H4 (cell line): Measurements from ENCODE around the gene TEAD1. TPM values are rescaled to one million over a fixed set of nuclear protein-coding genes. Genes with fewer than 3 reads are reported as not detected.

ENCODE experiments used
- DNase-seq: peaks from one replicate; pipeline ENCODE4 v3.0.0-alpha.2; 2015; ENCODE audit warnings: low spot score
- total RNA-seq: library from RNA; depleted of rRNA; stranded (reverse); fragments of >200 nt; shearing (Covaris generic); gene quantifications from 2 replicates; pipeline ENCODE4 v1.2.3, GENCODE V29; 2014

Gene TEAD1
- total RNA-seq, 1 experiment from 2014 or later, result 42.3 TPM

DNA sequence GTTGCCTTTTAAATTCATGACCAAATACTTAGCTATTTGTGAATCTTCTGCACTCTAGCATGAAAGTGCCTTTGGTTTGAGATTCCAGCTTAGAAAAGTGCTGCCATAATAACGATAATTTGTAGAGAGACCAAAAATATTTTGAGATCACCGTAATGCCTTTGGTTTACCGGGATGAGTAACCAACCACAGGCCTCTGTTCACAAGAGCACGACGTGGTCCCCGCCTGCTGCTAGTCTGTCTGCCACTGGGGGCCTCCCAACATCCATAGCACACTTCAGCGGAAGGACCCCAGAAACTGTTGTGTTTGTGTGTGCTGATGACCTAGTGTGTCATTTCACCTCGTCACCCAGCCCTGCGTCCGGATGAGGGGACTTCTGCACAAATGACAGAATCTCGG is 267.9 kb downstream of the TEAD1 start:
- no peak for DNase-seq

GRCh38 chr11:12943311-12943710 is 269.1 kb downstream of the TEAD1 start:
- no peak for DNase-seq

GRCh38 chr11:12944889-12945288 is 270.7 kb downstream of the TEAD1 start:
- DNase-seq, result no peak

GRCh38 chr11:12949453-12949852 is 275.2 kb downstream of the TEAD1 start:
- DNase-seq, result no peak

DNA sequence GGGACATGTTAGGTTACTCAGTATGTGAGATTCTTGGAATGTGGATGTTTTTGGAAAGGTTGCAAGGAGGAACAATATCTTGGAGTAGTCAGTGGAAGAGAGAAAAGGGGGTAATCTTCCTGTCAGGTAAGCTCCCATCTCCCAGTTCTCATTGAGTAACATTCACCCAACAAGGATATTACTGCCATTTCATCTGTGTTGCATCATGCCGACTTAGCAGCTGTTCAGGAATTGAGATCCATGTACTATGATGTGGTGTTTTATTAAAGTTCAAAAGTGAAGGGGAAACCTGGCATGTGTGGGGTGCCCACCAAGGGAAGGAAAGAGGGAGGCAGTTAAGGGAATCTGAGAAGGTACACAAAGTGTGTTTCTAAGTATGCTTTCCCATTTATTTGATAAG is 276.4 kb downstream of the TEAD1 start:
- DNase-seq, result no peak

DNA sequence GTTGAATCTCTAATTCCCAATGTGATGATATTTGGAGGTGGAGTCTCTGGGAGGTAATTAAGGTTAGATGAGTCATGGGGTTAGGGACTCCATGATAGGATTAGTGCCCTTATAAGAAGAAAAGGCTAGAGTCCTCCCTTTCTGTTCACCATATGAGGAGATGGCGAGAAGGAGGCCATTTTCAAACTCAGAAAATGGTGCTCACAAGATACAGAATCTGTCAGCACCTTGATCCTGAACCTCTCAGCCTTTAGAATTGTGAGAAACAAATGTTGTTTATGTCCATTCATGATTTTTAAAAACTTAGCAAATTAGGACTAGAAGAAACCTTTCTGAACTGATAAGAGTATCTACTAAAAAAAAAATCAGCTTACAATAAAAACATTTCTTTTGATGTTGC is 277.2 kb downstream of the TEAD1 start:
- DNase-seq, result no peak

- no peak for DNase-seq
Measured at GRCh38 chr11:12952094-12952493, 277.9 kb downstream of the TEAD1 start.

DNA sequence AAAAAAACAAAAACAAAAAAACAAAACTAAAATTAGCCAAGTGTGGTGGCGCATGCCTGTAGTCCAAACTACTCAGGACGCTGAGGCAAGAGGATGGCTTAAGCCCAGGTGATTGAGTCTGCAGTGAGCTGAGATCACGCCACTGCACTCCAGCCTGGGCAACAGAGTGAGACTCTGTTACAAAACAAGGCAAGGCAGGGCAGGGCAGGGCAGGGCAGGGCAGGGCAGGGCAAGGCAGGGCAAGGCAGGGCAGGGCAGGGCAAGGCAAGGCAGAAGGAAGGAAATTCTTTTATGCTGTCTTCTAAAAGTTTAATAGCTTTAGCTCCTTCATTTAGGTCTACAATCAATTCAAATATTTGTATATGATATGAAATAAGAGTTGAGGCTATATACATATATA is 284.8 kb downstream of the TEAD1 start:
- no peak for DNase-seq

DNA sequence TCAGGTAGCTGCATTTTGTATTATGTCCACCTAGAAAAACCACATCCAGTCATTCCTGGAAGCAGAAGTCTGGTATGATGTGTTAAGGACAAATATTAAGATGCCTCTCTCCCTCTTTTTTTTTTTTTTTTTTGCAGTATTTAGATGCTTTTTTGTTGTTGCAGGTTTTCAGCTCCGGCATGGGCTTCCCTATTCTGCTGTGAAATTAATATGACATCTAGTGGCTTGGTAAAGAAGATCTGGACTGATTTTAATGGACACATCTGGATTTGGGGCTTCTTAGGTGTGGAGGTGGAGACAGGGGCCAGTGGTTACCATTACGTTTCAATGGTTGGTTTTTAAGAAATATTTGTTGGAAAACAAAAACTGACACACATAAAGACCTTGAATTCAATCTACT is 287.4 kb downstream of the TEAD1 start:
- peak; percentile 18 for DNase-seq

- DNase-seq, result no peak
Measured at GRCh38 chr11:12962306-12962705, 288.1 kb downstream of the TEAD1 start.

- DNase-seq, result no peak
Measured at GRCh38 chr11:12963051-12963450, 288.8 kb downstream of the TEAD1 start.

GRCh38 chr11:12963792-12964536 is 289.7 kb downstream of the TEAD1 start:
- peak; percentile 69 for DNase-seq

DNA sequence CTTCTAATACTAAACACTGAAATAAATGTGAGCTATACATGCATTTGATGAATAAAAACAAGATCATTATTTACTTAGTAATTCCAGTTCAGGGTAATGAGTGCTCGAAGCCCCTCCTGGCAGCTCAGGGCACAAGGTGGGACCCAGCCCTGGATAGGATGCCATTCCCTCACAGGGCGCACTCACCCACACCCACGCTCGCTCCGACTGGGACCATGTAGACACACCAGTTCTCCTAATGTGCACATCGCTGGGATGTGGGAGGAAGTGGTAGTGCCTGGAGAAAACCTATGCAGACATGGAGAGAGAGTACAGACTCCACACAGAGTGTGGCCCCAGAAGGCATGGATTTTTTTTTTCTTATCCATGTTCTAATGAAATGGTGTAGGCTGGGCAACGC is 290.4 kb downstream of the TEAD1 start:
- no peak for DNase-seq

GRCh38 chr11:12966002-12966401 is 291.8 kb downstream of the TEAD1 start:
- DNase-seq, result no peak

DNA sequence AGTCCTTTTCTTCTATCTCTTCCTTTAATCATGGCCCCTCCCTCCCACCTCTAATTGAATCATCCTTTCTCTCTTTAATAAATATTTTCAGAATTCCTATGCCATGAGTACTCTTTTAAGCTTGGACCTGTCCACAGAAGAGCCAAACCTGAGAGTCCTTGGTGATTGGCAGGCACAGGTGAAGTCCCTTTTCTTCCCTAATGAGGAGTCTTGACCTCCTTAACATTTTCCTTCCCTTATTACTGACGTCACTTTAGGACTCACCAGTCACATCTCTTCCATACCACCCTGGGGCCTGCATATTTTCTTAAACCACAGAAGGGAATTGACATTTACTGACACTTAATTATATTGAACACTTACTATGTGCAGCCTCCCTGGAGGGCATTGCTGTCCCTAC is 293.9 kb downstream of the TEAD1 start:
- no peak for DNase-seq

- DNase-seq, result no peak
Measured at GRCh38 chr11:12968826-12969225, 294.6 kb downstream of the TEAD1 start.

- no peak for DNase-seq
Measured at GRCh38 chr11:12971955-12972354, 297.7 kb downstream of the TEAD1 start.

GRCh38 chr11:12973528-12974181 is 299.4 kb downstream of the TEAD1 start:
- DNase-seq, result no peak

- DNase-seq, result no peak
Measured at GRCh38 chr11:12975195-12975594, 301.0 kb downstream of the TEAD1 start.

GRCh38 chr11:12979928-12980689 is 305.9 kb downstream of the TEAD1 start:
- no peak for DNase-seq

DNA sequence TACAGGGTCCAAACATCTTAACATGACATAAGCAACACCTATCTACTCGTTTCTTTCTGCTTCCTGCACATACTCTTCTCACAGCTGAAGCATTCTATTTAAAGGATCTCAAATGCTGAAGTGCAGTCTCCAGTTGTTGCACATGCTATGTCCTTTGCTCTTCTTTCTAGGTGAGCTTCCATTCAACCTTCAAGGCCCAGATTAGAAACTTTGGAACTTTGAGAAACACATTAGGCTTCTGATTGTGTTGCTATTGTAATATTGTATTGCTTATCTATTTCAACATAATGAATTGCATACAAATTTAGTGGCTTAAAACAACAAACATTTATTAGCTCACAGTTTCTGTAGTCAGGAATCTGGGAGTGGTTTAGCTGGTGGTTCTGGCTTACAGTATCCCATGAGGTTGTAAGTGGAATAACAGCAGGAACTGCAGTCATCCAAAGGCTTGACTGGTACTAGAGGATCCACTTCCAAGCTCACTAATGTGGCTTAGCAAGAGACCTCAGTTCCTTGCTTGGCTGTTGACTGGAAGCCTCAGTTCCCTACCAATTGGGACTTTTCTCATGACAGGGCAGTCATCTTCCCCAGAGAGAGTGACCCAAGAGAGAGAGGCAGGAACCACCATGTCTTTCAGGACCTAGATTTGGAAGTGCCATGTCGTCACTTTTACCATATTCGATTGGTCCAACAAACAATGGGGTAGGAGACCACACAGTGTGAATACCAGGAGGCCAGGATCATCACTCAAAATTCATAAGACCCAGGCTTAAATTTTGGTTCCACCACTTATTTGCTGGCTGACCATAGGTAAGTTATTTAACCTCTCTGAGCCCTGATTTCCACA is 307.7 kb downstream of the TEAD1 start:
- peak; percentile 25 for DNase-seq

DNA sequence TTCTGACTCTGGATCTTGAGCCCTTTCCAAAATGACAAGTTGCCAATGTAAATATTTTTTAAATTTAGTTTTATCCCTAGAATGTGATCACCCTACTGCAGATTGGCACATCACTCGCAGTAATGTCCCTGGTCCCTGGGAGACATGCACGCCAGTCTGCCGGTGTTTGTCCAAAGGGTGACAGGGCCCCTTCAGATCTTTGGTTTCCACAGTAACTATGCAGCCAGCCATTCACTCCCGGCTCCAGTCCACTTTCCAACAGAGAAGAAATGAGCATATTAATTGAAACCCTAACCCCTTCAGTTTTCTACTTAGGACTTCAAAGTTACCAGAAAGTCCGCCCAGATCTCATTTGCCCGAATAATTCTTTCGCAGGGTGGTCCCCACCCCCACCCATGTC is 309.1 kb downstream of the TEAD1 start:
- no peak for DNase-seq
